PC-9 (cell line): ENCODE data around the gene RAB36. TPM values are rescaled to one million over a fixed set of nuclear protein-coding genes. Genes with fewer than 3 reads are reported as not detected.

Experiments
- BruUV-seq: library from RNA; stranded (reverse); fragments of 400-500 nt; replicated peaks from 2 replicates; lab custom pipeline; 2021; lab: Mats Ljungman, UMichigan
- CTCF ChIA-PET: fragments of 300-600 bp; sonication (Branson Sonifier 250); formaldehyde crosslinking; loops from one replicate; lab custom pipeline; 2022; ENCODE audit warnings: antibody characterized with exemption; lab: Charles Lee
- POLR2A ChIA-PET: fragments of 300-600 bp; sonication (Branson Sonifier 250); formaldehyde crosslinking; loops from one replicate; lab custom pipeline; 2022; ENCODE audit warnings: antibody characterized with exemption; ENCODE audit not compliant: unreplicated experiment; lab: Charles Lee
- DNase-seq, 2 experiments: peaks; one replicate each; pipeline versions ENCODE4 v3.0.0 to v3.0.0-alpha.2; 2015 to 2022; ENCODE audit warnings: mixed read lengths in 1 of 2
- H2AFZ ChIP-seq: fragments of 200-600 bp; sonication (generic); 2 replicates; pipeline ENCODE4 v1.8.1; 2017; ENCODE audit warnings: antibody characterized with exemption
- H3F3A ChIP-seq: fragments of 200-600 bp; sonication (generic); 2 replicates; pipeline ENCODE4 v1.8.1; 2017; ENCODE audit warnings: antibody characterized with exemption, mild to moderate bottlenecking, low read depth; ENCODE audit not compliant: insufficient read depth
- H3K27ac ChIP-seq: fragments of 200-600 bp; sonication (generic); 2 replicates; pipeline ENCODE4 v1.6.1; 2016; ENCODE audit warnings: mixed run types
- H3K27me3 ChIP-seq: fragments of 200-600 bp; sonication (generic); 2 replicates; pipeline ENCODE4 v1.6.1; 2016; ENCODE audit warnings: low read depth, mixed run types; ENCODE audit not compliant: insufficient read depth
- H3K36me3 ChIP-seq: fragments of 200-600 bp; sonication (generic); 2 replicates; pipeline ENCODE4 v1.6.1; 2016; ENCODE audit warnings: low read depth, mixed run types
- H3K4me1 ChIP-seq: fragments of 200-600 bp; sonication (generic); replicated peaks from 2 replicates; pipeline ENCODE4 v1.6.1; 2016; ENCODE audit warnings: mixed run types; ENCODE audit not compliant: insufficient read depth
- H3K4me2 ChIP-seq: fragments of 200-600 bp; sonication (generic); 2 replicates; pipeline ENCODE4 v1.6.1; 2017; ENCODE audit warnings: mixed run types
- H3K4me3 ChIP-seq: fragments of 200-600 bp; sonication (generic); 2 replicates; pipeline ENCODE4 v1.6.1; 2016; ENCODE audit warnings: mixed run types
- H3K79me2 ChIP-seq: fragments of 200-600 bp; sonication (generic); 2 replicates; pipeline ENCODE4 v1.6.1; 2017; ENCODE audit warnings: low read depth, mixed run types
- H3K9me2 ChIP-seq: fragments of 200-600 bp; sonication (generic); 2 replicates; pipeline ENCODE4 v1.8.1; 2017; ENCODE audit warnings: mild to moderate bottlenecking; ENCODE audit not compliant: insufficient read depth
- H3K9me3 ChIP-seq: fragments of 200-600 bp; sonication (generic); 2 replicates; pipeline ENCODE4 v1.8.1; 2016; ENCODE audit warnings: low read depth; ENCODE audit not compliant: insufficient read depth
- H4K20me1 ChIP-seq: fragments of 200-600 bp; sonication (generic); 2 replicates; pipeline ENCODE4 v1.8.1; 2017; ENCODE audit not compliant: insufficient read depth
- CTCF ChIP-seq: fragments of 200-600 bp; sonication (generic); conservative IDR thresholded peaks from 2 replicates; pipeline ENCODE4 v1.6.1; 2017; ENCODE audit warnings: mixed run types, antibody characterized with exemption, mild to moderate bottlenecking, moderate library complexity
- EZH2 ChIP-seq: fragments of 200-600 bp; sonication (generic); IDR thresholded peaks from 2 replicates; pipeline ENCODE4 v1.8.0; 2017; ENCODE audit warnings: antibody characterized with exemption, low read depth
- intact Hi-C: fragments of 100-400 bp; cut with micrococcal nuclease; formaldehyde crosslinking; loops from one replicate; pipeline ENCODE4 v1.10.0; 2022; ENCODE audit not compliant: unreplicated experiment
- total RNA-seq: library from RNA; stranded (reverse); gene quantifications from 2 replicates; pipeline ENCODE4 v1.2.3, GENCODE V29; 2021

RAB36 gene
- total RNA-seq, 1 experiment from 2014 or later: 6.8 TPM

GRCh38 chr22:23115369-23115768 is 29.9 kb upstream of the RAB36 start:
- BruUV-seq: no TSS peak
- no peak for DNase-seq
- no peaks in the 10 kb centered on the region for H3K4me1 ChIP-seq
- H4K20me1 ChIP-seq: no peaks in the 10 kb centered on the region
- no peak overlapping the region for H3K4me2 ChIP-seq
- CTCF ChIA-PET: no interaction called here
- no peaks in the 10 kb centered on the region for H3F3A ChIP-seq
- H3K27me3 ChIP-seq: peaks cover 28% of the 10 kb centered on the region; the same call in 1 of the 2 replicates
- H3K27ac ChIP-seq: no peak overlapping the region
- TF ChIP-seq EZH2 (no peak), CTCF (no peak)
- no peaks in the 10 kb centered on the region for H3K79me2 ChIP-seq
- no peaks in the 10 kb centered on the region for H3K9me3 ChIP-seq
- intact Hi-C loops: no loop called here
- no peak overlapping the region for H2AFZ ChIP-seq
- no peaks in the 10 kb centered on the region for H3K36me3 ChIP-seq
- POLR2A ChIA-PET: no interaction called here
- no peaks in the 10 kb centered on the region for H3K9me2 ChIP-seq
- no peak overlapping the region for H3K4me3 ChIP-seq

- H3K4me1 ChIP-seq: no peaks in the 10 kb centered on the region
- no peak overlapping the region for H3K4me2 ChIP-seq
- no peaks in the 10 kb centered on the region for H3K9me3 ChIP-seq
- POLR2A ChIA-PET: no interaction called here
- no peaks in the 10 kb centered on the region for H3K9me2 ChIP-seq
- H3F3A ChIP-seq: no peaks in the 10 kb centered on the region
- H3K79me2 ChIP-seq: no peaks in the 10 kb centered on the region
- peaks cover 28% of the 10 kb centered on the region for H3K27me3 ChIP-seq
- DNase-seq: no peak
- CTCF ChIA-PET: no interaction called here
- intact Hi-C loops: no loop called here
- TF ChIP-seq CTCF: no peak
- no peak for TF ChIP-seq EZH2
- H2AFZ ChIP-seq: no peak overlapping the region
- no peaks in the 10 kb centered on the region for H3K36me3 ChIP-seq
- no peaks in the 10 kb centered on the region for H4K20me1 ChIP-seq
- H3K4me3 ChIP-seq: no peak overlapping the region
- no peak overlapping the region for H3K27ac ChIP-seq
- BruUV-seq: no TSS peak
Measured at GRCh38 chr22:23115825-23116494, 29.3 kb upstream of the RAB36 start.

- CTCF ChIA-PET: no interaction called here
- Histone ChIP-seq H3K36me3 (no peaks in the 10 kb centered on the region), H3K4me2 (no peak overlapping the region), H4K20me1 (no peaks in the 10 kb centered on the region), H3K4me3 (no peak overlapping the region), H3K27ac (no peak overlapping the region), H2AFZ (no peak overlapping the region), H3K79me2 (no peaks in the 10 kb centered on the region), H3K9me3 (no peaks in the 10 kb centered on the region), H3K9me2 (no peaks in the 10 kb centered on the region), H3K4me1 (no peaks in the 10 kb centered on the region), H3K27me3 (peaks cover 29% of the 10 kb centered on the region), H3F3A (no peaks in the 10 kb centered on the region)
- no peak for DNase-seq
- TF ChIP-seq EZH2 (no peak), CTCF (no peak)
- no TSS peak for BruUV-seq
- intact Hi-C loops: no loop called here
- POLR2A ChIA-PET: no interaction called here
Measured at GRCh38 chr22:23116506-23117263, 28.6 kb upstream of the RAB36 start.
